B cell (primary cell): ENCODE results near the gene SRRM2. TPM values are rescaled to one million over a fixed set of nuclear protein-coding genes. Genes with fewer than 3 reads are reported as not detected.
A peak's percentile ranks its signal among the peaks of the same experiment; 100 is the strongest.

Experiments used
- ATAC-seq: fragments of 200-7000 bp; cut with Tn5 transposase; one replicate; pipeline ENCODE4 v1.10.0; 2021; ENCODE audit warnings: low read depth, mild to moderate bottlenecking, moderate number of reproducible peaks, moderate library complexity
- CTCF ChIA-PET: fragments of 350-600 bp; sonication (Branson Sonifier 250); formaldehyde crosslinking; loops from one replicate; lab custom pipeline; 2021; ENCODE audit warnings: antibody characterized with exemption, inconsistent platforms; lab: Charles Lee
- POLR2A ChIA-PET: fragments of 350-600 bp; sonication (Branson Sonifier 250); formaldehyde crosslinking; loops from one replicate; lab custom pipeline; 2021; ENCODE audit warnings: antibody characterized with exemption; lab: Charles Lee
- DNase-seq: peaks from one replicate; pipeline ENCODE4 v3.0.0; 2013
- H2AFZ ChIP-seq: 2 replicates; pipeline ENCODE4 v1.6.1; 2012; ENCODE audit warnings: mild to moderate bottlenecking, low read depth, low read length; ENCODE audit not compliant: insufficient read depth, poor library complexity, severe bottlenecking
- H3K27ac ChIP-seq, 2 donors: 1 replicate in 1 of 2; 2 replicates in 1 of 2; pipeline ENCODE4 v1.5.1; 2012 to 2013; ENCODE audit warnings: low read length in 2 of 2, mild to moderate bottlenecking in 2 of 2, moderate library complexity in 1 of 2
- H3K27me3 ChIP-seq, 4 experiments: fragments of 200-600 bp in 1 of 4; sonication (generic) in 1 of 4; replicated peaks in 1 of 4; 1 replicate in 2 of 4; 2 replicates in 2 of 4; pipeline versions ENCODE4 v1.6.1 to v1.7.0; 2013 to 2016; ENCODE audit warnings: low read length in 3 of 4, mild to moderate bottlenecking in 2 of 4, mixed read lengths in 1 of 4, moderate library complexity in 1 of 4; ENCODE audit not compliant: insufficient read depth in 4 of 4, control insufficient read depth in 3 of 4; ENCODE audit errors: control extremely low read depth in 1 of 4
- H3K36me3 ChIP-seq, 2 experiments: replicated peaks in 1 of 2; 1 replicate in 1 of 2; 2 replicates in 1 of 2; pipeline versions ENCODE4 v1.6.1 to v1.7.1; 2013; ENCODE audit warnings: low read length in 1 of 2; ENCODE audit not compliant: insufficient read depth in 2 of 2, control insufficient read depth in 1 of 2; ENCODE audit errors: control extremely low read depth in 1 of 2, extremely low read depth in 1 of 2
- H3K4me1 ChIP-seq, 2 donors: fragments of 200-600 bp in 1 of 2; sonication (generic) in 1 of 2; 1 replicate in 1 of 2; 2 replicates in 1 of 2; pipeline versions ENCODE4 v1.5.1 to v1.6.1; 2013 to 2017; ENCODE audit warnings: low read length in 2 of 2; ENCODE audit not compliant: control insufficient read depth in 2 of 2, insufficient read depth in 2 of 2
- H3K4me2 ChIP-seq: replicated peaks from 2 replicates; pipeline ENCODE3; 2012; ENCODE audit warnings: mild to moderate bottlenecking, low read depth, low read length; ENCODE audit not compliant: poor library complexity, severe bottlenecking
- H3K4me3 ChIP-seq, 5 experiments: fragments of 200-600 bp in 1 of 5; sonication (generic) in 1 of 5; 1 replicate in 3 of 5; 2 replicates in 2 of 5; pipeline versions ENCODE4 v1.5.1 to v1.7.0; 2011 to 2016; ENCODE audit warnings: low read length in 4 of 5, mild to moderate bottlenecking in 4 of 5, low read depth in 2 of 5, control low read depth in 1 of 5, moderate library complexity in 1 of 5; ENCODE audit not compliant: insufficient read depth in 1 of 5; ENCODE audit errors: control extremely low read depth in 1 of 5, extremely low read depth in 1 of 5
- H3K79me2 ChIP-seq: fragments of 200-600 bp; sonication (generic); one replicate; pipeline ENCODE4 v1.6.0; 2016; ENCODE audit warnings: low read length; ENCODE audit not compliant: control insufficient read depth, insufficient read depth
- H3K9ac ChIP-seq: fragments of 200-600 bp; sonication (generic); 2 replicates; pipeline ENCODE4 v1.6.1; 2017; ENCODE audit warnings: mild to moderate bottlenecking, low read length, moderate library complexity
- H3K9me3 ChIP-seq, 3 donors: one replicate each; pipeline versions ENCODE4 v1.6.1 to v1.7.1; 2013; ENCODE audit warnings: low read length in 2 of 3; ENCODE audit not compliant: control insufficient read depth in 2 of 3, insufficient read depth in 1 of 3; ENCODE audit errors: control extremely low read depth in 1 of 3
- H4K20me1 ChIP-seq: 2 replicates; pipeline ENCODE4 v1.6.0; 2012; ENCODE audit warnings: mild to moderate bottlenecking, low read length; ENCODE audit not compliant: insufficient read depth, control insufficient read depth, poor library complexity, severe bottlenecking
- H3K27ac Mint-ChIP-seq: one replicate; pipeline ENCODE4 v1.8.0; 2021; ENCODE audit warnings: mixed read lengths
- H3K27me3 Mint-ChIP-seq: one replicate; pipeline ENCODE4 v1.8.0; 2021; ENCODE audit warnings: mixed read lengths
- H3K4me1 Mint-ChIP-seq: one replicate; pipeline ENCODE4 v1.8.0; 2021; ENCODE audit warnings: mixed read lengths
- H3K4me3 Mint-ChIP-seq: one replicate; pipeline ENCODE4 v1.8.0; 2021; ENCODE audit warnings: mixed read lengths
- H3K9me3 Mint-ChIP-seq: one replicate; pipeline ENCODE4 v1.8.0; 2022; ENCODE audit warnings: mixed read lengths; ENCODE audit not compliant: insufficient read depth
- EZH2 ChIP-seq: IDR thresholded peaks from 2 replicates; pipeline ENCODE4 v1.6.1; 2012; ENCODE audit warnings: borderline replicate concordance, low read depth, mild to moderate bottlenecking, moderate library complexity, low read length; ENCODE audit not compliant: insufficient read depth, poor library complexity, severe bottlenecking
- WGBS: methylation state at CpG from one replicate; pipeline ENCODE4 v1.1.5; 2013; ENCODE audit warnings: missing lambda C conversion rate; ENCODE audit not compliant: insufficient coverage; 5-methylcytosine and 5-hydroxymethylcytosine counted together
- intact Hi-C: fragments of 100-400 bp; cut with micrococcal nuclease; formaldehyde crosslinking; loops from one replicate; pipeline ENCODE4 v1.10.0; 2022
- polyA plus RNA-seq: library from polyadenylated mRNA; depleted of rRNA; stranded (reverse); fragments of >200 nt; gene quantifications from 2 replicates; pipeline ENCODE4 v1.2.3, GENCODE V29; 2012
- total RNA-seq, 2 donors: library from RNA; stranded (reverse); fragments of 120-200 nt in 1 of 2; gene quantifications; 1 replicate in 1 of 2; 2 replicates in 1 of 2; pipeline versions ENCODE4 v1.2.3 to v1.2.4, GENCODE V29; 2013 to 2022
- TF ChIP-seq, protein P1 (sequence below): fragments of 200-600 bp; IDR thresholded peaks from one replicate; pipeline ENCODE4 v1.8.0; 2022; ENCODE audit warnings: antibody characterized with exemption, mild to moderate bottlenecking

The SRRM2 gene
- total and polyA plus RNA-seq, 2 donors (not counting 1 experiment from before 2014, with no cell fraction given): 1,485 to 1,879 TPM

GRCh38 chr16:2749476-2749875 is 3.0 kb upstream of the SRRM2 start:
- CTCF ChIA-PET: no interaction called here

DNA sequence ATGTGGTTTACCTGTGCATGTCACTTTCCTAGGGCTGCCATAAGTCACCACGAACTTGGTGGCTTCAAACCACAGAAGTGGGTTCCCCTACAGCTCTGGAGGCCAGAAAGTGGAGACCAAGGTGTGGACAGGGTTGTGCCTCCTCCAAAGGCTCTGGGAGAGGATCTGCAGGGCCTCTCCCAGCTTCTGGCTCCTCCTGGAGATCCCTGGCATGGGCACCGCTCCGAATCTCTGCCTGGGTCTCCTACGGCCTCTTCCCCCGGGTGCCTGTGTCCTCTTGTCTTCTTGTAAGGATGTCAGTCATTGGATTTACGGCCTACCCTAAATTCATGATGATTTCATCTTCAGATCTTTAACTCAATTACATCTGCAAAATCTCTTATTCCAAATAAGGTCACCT is 2.5 kb upstream of the SRRM2 start:
- Mint-ChIP-seq H3K27me3 (no peaks in the 10 kb centered on the region), H3K4me1 (peaks cover 29% of the 10 kb centered on the region), H3K27ac (peak overlapping the region; percentile 20), H3K4me3 (no peak overlapping the region), H3K9me3 (peaks cover 2% of the 10 kb centered on the region)
- CTCF ChIA-PET: no interaction called here
- ATAC-seq (no peak), DNase-seq (no peak)
- POLR2A ChIA-PET: no interaction called here
- Histone ChIP-seq H2AFZ (no peak overlapping the region), H3K9me3 (peaks cover 0 to 10% (median 3%) of the 10 kb centered on the region in 3 donors), H3K4me1 (peaks cover 26 to 30% of the 10 kb centered on the region in 2 donors), H4K20me1 (peaks cover 22% of the 10 kb centered on the region), H3K36me3 (peaks cover 0 to 4% of the 10 kb centered on the region in 2 experiments), H3K27ac (no peak overlapping the region), H3K79me2 (peaks cover 41% of the 10 kb centered on the region), H3K4me2 (no peak overlapping the region), H3K27me3 (no peaks in the 10 kb centered on the region), H3K9ac (no peak overlapping the region), H3K4me3 (no peak overlapping the region)
- 91% methylated on average over 4 of the region's 6 CpGs for WGBS
- TF ChIP-seq EZH2: no peak
- TF ChIP-seq, protein P1, sequence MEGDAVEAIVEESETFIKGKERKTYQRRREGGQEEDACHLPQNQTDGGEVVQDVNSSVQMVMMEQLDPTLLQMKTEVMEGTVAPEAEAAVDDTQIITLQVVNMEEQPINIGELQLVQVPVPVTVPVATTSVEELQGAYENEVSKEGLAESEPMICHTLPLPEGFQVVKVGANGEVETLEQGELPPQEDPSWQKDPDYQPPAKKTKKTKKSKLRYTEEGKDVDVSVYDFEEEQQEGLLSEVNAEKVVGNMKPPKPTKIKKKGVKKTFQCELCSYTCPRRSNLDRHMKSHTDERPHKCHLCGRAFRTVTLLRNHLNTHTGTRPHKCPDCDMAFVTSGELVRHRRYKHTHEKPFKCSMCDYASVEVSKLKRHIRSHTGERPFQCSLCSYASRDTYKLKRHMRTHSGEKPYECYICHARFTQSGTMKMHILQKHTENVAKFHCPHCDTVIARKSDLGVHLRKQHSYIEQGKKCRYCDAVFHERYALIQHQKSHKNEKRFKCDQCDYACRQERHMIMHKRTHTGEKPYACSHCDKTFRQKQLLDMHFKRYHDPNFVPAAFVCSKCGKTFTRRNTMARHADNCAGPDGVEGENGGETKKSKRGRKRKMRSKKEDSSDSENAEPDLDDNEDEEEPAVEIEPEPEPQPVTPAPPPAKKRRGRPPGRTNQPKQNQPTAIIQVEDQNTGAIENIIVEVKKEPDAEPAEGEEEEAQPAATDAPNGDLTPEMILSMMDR: no peak
- intact Hi-C loops: loop anchor here (5.0 kb wide), 1 partner anchor 272 kb away; the partner anchor contains the start of genes HCFC1R1, THOC6 and TNFRSF12A

More at GRCh38 chr16:2749476-2749875, 3.0 kb upstream of the SRRM2 start:
- intact Hi-C loops: no loop called here
- Histone ChIP-seq H3K4me1 (peaks cover 21 to 25% of the 10 kb centered on the region in 2 donors), H3K4me3 (no peak overlapping the region), H4K20me1 (peaks cover 17% of the 10 kb centered on the region), H3K4me2 (no peak overlapping the region), H3K27ac (no peak overlapping the region), H3K9me3 (peaks cover 0 to 10% (median 3%) of the 10 kb centered on the region in 3 donors), H3K9ac (no peak overlapping the region), H2AFZ (no peak overlapping the region), H3K36me3 (peaks cover 0 to 3% of the 10 kb centered on the region in 2 experiments), H3K79me2 (peaks cover 37% of the 10 kb centered on the region), H3K27me3 (no peaks in the 10 kb centered on the region)
- Mint-ChIP-seq H3K4me3 (no peak overlapping the region), H3K9me3 (peaks cover 2% of the 10 kb centered on the region), H3K27me3 (no peaks in the 10 kb centered on the region), H3K4me1 (peaks cover 24% of the 10 kb centered on the region), H3K27ac (peak overlapping the region; percentile 61)
- DNase-seq (no peak), ATAC-seq (no peak)
- POLR2A ChIA-PET: no interaction called here
- 98% methylated on average over 5 of the region's 5 CpGs for whole genome bisulfite sequencing
- TF ChIP-seq, protein P1: no peak
- TF ChIP-seq EZH2: no peak
